B cell (primary cell): Measurements from ENCODE around the gene FMNL3. TPM values are rescaled to one million over a fixed set of nuclear protein-coding genes. Genes with fewer than 3 reads are reported as not detected.
"Not testable (repeated sequence)": the region's sequence is repeated elsewhere in the genome, so short reads cannot be mapped to it uniquely, and the experiment has no call there.

ENCODE experiments used
- ATAC-seq: fragments of 200-7000 bp; cut with Tn5 transposase; one replicate; pipeline ENCODE4 v1.10.0; 2021; ENCODE audit warnings: low read depth, mild to moderate bottlenecking, moderate number of reproducible peaks, moderate library complexity
- CTCF ChIA-PET: fragments of 350-600 bp; sonication (Branson Sonifier 250); formaldehyde crosslinking; loops from one replicate; lab custom pipeline; 2021; ENCODE audit warnings: antibody characterized with exemption, inconsistent platforms; lab: Charles Lee
- POLR2A ChIA-PET: fragments of 350-600 bp; sonication (Branson Sonifier 250); formaldehyde crosslinking; loops from one replicate; lab custom pipeline; 2021; ENCODE audit warnings: antibody characterized with exemption; lab: Charles Lee
- DNase-seq: peaks from one replicate; pipeline ENCODE4 v3.0.0; 2013
- H2AFZ ChIP-seq: 2 replicates; pipeline ENCODE4 v1.6.1; 2012; ENCODE audit warnings: mild to moderate bottlenecking, low read depth, low read length; ENCODE audit not compliant: insufficient read depth, poor library complexity, severe bottlenecking
- H3K27ac ChIP-seq, 2 donors: 1 replicate in 1 of 2; 2 replicates in 1 of 2; pipeline ENCODE4 v1.5.1; 2012 to 2013; ENCODE audit warnings: low read length in 2 of 2, mild to moderate bottlenecking in 2 of 2, moderate library complexity in 1 of 2
- H3K27me3 ChIP-seq, 4 experiments: fragments of 200-600 bp in 1 of 4; sonication (generic) in 1 of 4; replicated peaks in 1 of 4; 1 replicate in 2 of 4; 2 replicates in 2 of 4; pipeline versions ENCODE4 v1.6.1 to v1.7.0; 2013 to 2016; ENCODE audit warnings: low read length in 3 of 4, mild to moderate bottlenecking in 2 of 4, mixed read lengths in 1 of 4, moderate library complexity in 1 of 4; ENCODE audit not compliant: insufficient read depth in 4 of 4, control insufficient read depth in 3 of 4; ENCODE audit errors: control extremely low read depth in 1 of 4
- H3K36me3 ChIP-seq, 2 experiments: replicated peaks in 1 of 2; 1 replicate in 1 of 2; 2 replicates in 1 of 2; pipeline versions ENCODE4 v1.6.1 to v1.7.1; 2013; ENCODE audit warnings: low read length in 1 of 2; ENCODE audit not compliant: insufficient read depth in 2 of 2, control insufficient read depth in 1 of 2; ENCODE audit errors: control extremely low read depth in 1 of 2, extremely low read depth in 1 of 2
- H3K4me1 ChIP-seq, 2 donors: fragments of 200-600 bp in 1 of 2; sonication (generic) in 1 of 2; 1 replicate in 1 of 2; 2 replicates in 1 of 2; pipeline versions ENCODE4 v1.5.1 to v1.6.1; 2013 to 2017; ENCODE audit warnings: low read length in 2 of 2; ENCODE audit not compliant: control insufficient read depth in 2 of 2, insufficient read depth in 2 of 2
- H3K4me2 ChIP-seq: replicated peaks from 2 replicates; pipeline ENCODE3; 2012; ENCODE audit warnings: mild to moderate bottlenecking, low read depth, low read length; ENCODE audit not compliant: poor library complexity, severe bottlenecking
- H3K4me3 ChIP-seq, 5 experiments: fragments of 200-600 bp in 1 of 5; sonication (generic) in 1 of 5; 1 replicate in 3 of 5; 2 replicates in 2 of 5; pipeline versions ENCODE4 v1.5.1 to v1.7.0; 2011 to 2016; ENCODE audit warnings: low read length in 4 of 5, mild to moderate bottlenecking in 4 of 5, low read depth in 2 of 5, control low read depth in 1 of 5, moderate library complexity in 1 of 5; ENCODE audit not compliant: insufficient read depth in 1 of 5; ENCODE audit errors: control extremely low read depth in 1 of 5, extremely low read depth in 1 of 5
- H3K79me2 ChIP-seq: fragments of 200-600 bp; sonication (generic); one replicate; pipeline ENCODE4 v1.6.0; 2016; ENCODE audit warnings: low read length; ENCODE audit not compliant: control insufficient read depth, insufficient read depth
- H3K9ac ChIP-seq: fragments of 200-600 bp; sonication (generic); 2 replicates; pipeline ENCODE4 v1.6.1; 2017; ENCODE audit warnings: mild to moderate bottlenecking, low read length, moderate library complexity
- H3K9me3 ChIP-seq, 3 donors: one replicate each; pipeline versions ENCODE4 v1.6.1 to v1.7.1; 2013; ENCODE audit warnings: low read length in 2 of 3; ENCODE audit not compliant: control insufficient read depth in 2 of 3, insufficient read depth in 1 of 3; ENCODE audit errors: control extremely low read depth in 1 of 3
- H4K20me1 ChIP-seq: 2 replicates; pipeline ENCODE4 v1.6.0; 2012; ENCODE audit warnings: mild to moderate bottlenecking, low read length; ENCODE audit not compliant: insufficient read depth, control insufficient read depth, poor library complexity, severe bottlenecking
- H3K27ac Mint-ChIP-seq: one replicate; pipeline ENCODE4 v1.8.0; 2021; ENCODE audit warnings: mixed read lengths
- H3K27me3 Mint-ChIP-seq: one replicate; pipeline ENCODE4 v1.8.0; 2021; ENCODE audit warnings: mixed read lengths
- H3K4me1 Mint-ChIP-seq: one replicate; pipeline ENCODE4 v1.8.0; 2021; ENCODE audit warnings: mixed read lengths
- H3K4me3 Mint-ChIP-seq: one replicate; pipeline ENCODE4 v1.8.0; 2021; ENCODE audit warnings: mixed read lengths
- H3K9me3 Mint-ChIP-seq: one replicate; pipeline ENCODE4 v1.8.0; 2022; ENCODE audit warnings: mixed read lengths; ENCODE audit not compliant: insufficient read depth
- CTCF ChIP-seq: fragments of 200-600 bp; IDR thresholded peaks from one replicate; pipeline ENCODE4 v1.8.0; 2022; ENCODE audit warnings: antibody characterized with exemption, mild to moderate bottlenecking
- EZH2 ChIP-seq: IDR thresholded peaks from 2 replicates; pipeline ENCODE4 v1.6.1; 2012; ENCODE audit warnings: borderline replicate concordance, low read depth, mild to moderate bottlenecking, moderate library complexity, low read length; ENCODE audit not compliant: insufficient read depth, poor library complexity, severe bottlenecking
- WGBS: methylation state at CpG from one replicate; pipeline ENCODE4 v1.1.5; 2013; ENCODE audit warnings: missing lambda C conversion rate; ENCODE audit not compliant: insufficient coverage; 5-methylcytosine and 5-hydroxymethylcytosine counted together
- intact Hi-C: fragments of 100-400 bp; cut with micrococcal nuclease; formaldehyde crosslinking; loops from one replicate; pipeline ENCODE4 v1.10.0; 2022
- polyA plus RNA-seq: library from polyadenylated mRNA; depleted of rRNA; stranded (reverse); fragments of >200 nt; gene quantifications from 2 replicates; pipeline ENCODE4 v1.2.3, GENCODE V29; 2012
- total RNA-seq, 2 donors: library from RNA; stranded (reverse); fragments of 120-200 nt in 1 of 2; gene quantifications; 1 replicate in 1 of 2; 2 replicates in 1 of 2; pipeline versions ENCODE4 v1.2.3 to v1.2.4, GENCODE V29; 2013 to 2022

The FMNL3 gene
- total and polyA plus RNA-seq, 2 donors (not counting 1 experiment from before 2014, with no cell fraction given): 19.3 to 69.9 TPM

- H3K9me3 ChIP-seq: peaks cover 0 to 15% (median 0%) of the 10 kb centered on the region in 3 donors
- ATAC-seq, H3K27ac ChIP-seq, H3K36me3 ChIP-seq, H3K4me1 Mint-ChIP-seq, H2AFZ ChIP-seq, H3K79me2 ChIP-seq, DNase-seq, H3K27ac Mint-ChIP-seq, H3K27me3 ChIP-seq, POLR2A ChIA-PET, H4K20me1 ChIP-seq, H3K9me3 Mint-ChIP-seq, H3K4me1 ChIP-seq, H3K4me3 Mint-ChIP-seq, H3K4me2 ChIP-seq, H3K4me3 ChIP-seq, H3K9ac ChIP-seq, CTCF ChIA-PET, intact Hi-C loops, H3K27me3 Mint-ChIP-seq: not testable (repeated sequence)
- WGBS: 100% methylated on average over 3 of the region's 7 CpGs
Measured at GRCh38 chr12:49734900-49735299, 27.7 kb upstream of the FMNL3 start.

- Histone ChIP-seq H3K79me2 (no peaks in the 10 kb centered on the region), H4K20me1 (no peaks in the 10 kb centered on the region), H3K9me3 (peaks cover 0 to 15% (median 0%) of the 10 kb centered on the region in 3 donors), H3K4me3 (no peak overlapping the region), H2AFZ (no peak overlapping the region), H3K36me3 (no peaks in the 10 kb centered on the region), H3K27me3 (no peaks in the 10 kb centered on the region), H3K27ac (no peak overlapping the region), H3K9ac (no peak overlapping the region), H3K4me2 (no peak overlapping the region), H3K4me1 (no peaks in the 10 kb centered on the region)
- Mint-ChIP-seq H3K9me3 (peaks cover 2% of the 10 kb centered on the region), H3K27me3 (peaks cover 8% of the 10 kb centered on the region), H3K4me1 (no peaks in the 10 kb centered on the region), H3K4me3 (no peak overlapping the region), H3K27ac (no peak overlapping the region)
- 100% methylated on average over 1 of the region's 10 CpGs for WGBS
- ChIA-PET POLR2A (no interaction called here), CTCF (interaction anchor here (1.1 kb wide), 1 partner anchor 97 kb away, joined by 4 read pairs; no protein-coding TSS in a partner anchor)
- no peak for ATAC-seq
- intact Hi-C loops: no loop called here
- no peak for DNase-seq
- no peak for TF ChIP-seq CTCF
- no peak for TF ChIP-seq EZH2
Measured at GRCh38 chr12:49733219-49734017, 26.2 kb upstream of the FMNL3 start.
